Panc1 (cell line): ENCODE results near the gene HLA-DOB.

Experiments used
- CTCF ChIP-seq: fragments of 450-650 bp; IDR thresholded peaks from 2 replicates; pipeline ENCODE4 v1.5.1; 2017; ENCODE audit warnings: mild to moderate bottlenecking
- REST ChIP-seq, 2 experiments: IDR thresholded peaks; 2 replicates each; pipeline ENCODE4 v1.6.1; 2011 to 2012; ENCODE audit warnings: low read depth in 2 of 2, control low read depth in 1 of 2, low read length in 1 of 2, mild to moderate bottlenecking in 1 of 2, moderate library complexity in 1 of 2; ENCODE audit not compliant: insufficient read depth in 1 of 2

- no peak for TF ChIP-seq CTCF
- TF ChIP-seq REST (IDR thresholded peaks at IDR 0.05; ENCODE audit: insufficient read depth in 1 of 2, low read depth in 2 of 2, low read length in 1 of 2) = no peak
Measured at GRCh38 chr6:32842690-32843089, 25.9 kb upstream of the HLA-DOB start.
